Suprapubic skin (tissue), 3 donors: ENCODE data around the gene SLC6A13.

Experiments
- CTCF ChIP-seq, 2 donors: fragments of 200-600 bp in 1 of 2; fragments of 450-650 bp in 1 of 2; sonication (generic) in 1 of 2; IDR thresholded peaks; one replicate each; pipeline ENCODE4 v1.5.1; 2016 to 2019; ENCODE audit warnings: antibody characterized with exemption in 2 of 2, mild to moderate bottlenecking in 1 of 2, moderate library complexity in 1 of 2
- POLR2A ChIP-seq, 2 donors: fragments of 450-650 bp; IDR thresholded peaks; one replicate each; pipeline ENCODE4 v1.6.1; 2017; ENCODE audit warnings: antibody characterized with exemption in 2 of 2, mild to moderate bottlenecking in 2 of 2, moderate library complexity in 2 of 2

- TF ChIP-seq POLR2A (IDR thresholded peaks at IDR 0.05) (no peak), CTCF (IDR thresholded peaks at IDR 0.05) (no peak)
These were observed 51.5 kb downstream of the SLC6A13 start for GRCh38 chr12:211142-211465.
